T-cell (primary cell): ENCODE data around the gene NKX2-3. TPM values are rescaled to one million over a fixed set of nuclear protein-coding genes. Genes with fewer than 3 reads are reported as not detected.

ENCODE experiments used
- ATAC-seq, 4 experiments: fragments of 200-7000 bp in 3 of 4; fragments of 150-1000 bp in 1 of 4; cut with Tn5 transposase; replicated peaks in 1 of 4; 1 replicate in 3 of 4; 2 replicates in 1 of 4; pipeline ENCODE4 v1.10.0; 2021; ENCODE audit warnings: moderate library complexity in 3 of 4, mild to moderate bottlenecking in 2 of 4, moderate number of reproducible peaks in 1 of 4
- CTCF ChIA-PET, 2 donors: fragments of 300-600 bp; sonication (Branson Sonifier 250); formaldehyde crosslinking; loops; one replicate each; lab custom pipeline; 2022; ENCODE audit warnings: antibody characterized with exemption in 2 of 2; lab: Charles Lee
- POLR2A ChIA-PET, 2 donors: fragments of 300-600 bp; sonication (Branson Sonifier 250); formaldehyde crosslinking; loops; one replicate each; lab custom pipeline; 2022; ENCODE audit warnings: antibody characterized with exemption in 2 of 2; lab: Charles Lee
- DNase-seq, 35 experiments: peaks; one replicate each; pipeline versions ENCODE4 v3.0.0 to v3.0.0-alpha.2; 2013 to 2023
- H3K27ac ChIP-seq: one replicate; pipeline ENCODE4 v1.5.1; 2013; ENCODE audit warnings: low read length
- H3K27me3 ChIP-seq, 2 experiments: replicated peaks in 1 of 2; 1 replicate in 1 of 2; 2 replicates in 1 of 2; pipeline versions ENCODE4 v1.6.1 to v1.7.0; 2013; ENCODE audit warnings: low read length in 1 of 2, mixed read lengths in 1 of 2; ENCODE audit not compliant: control insufficient read depth in 2 of 2, insufficient read depth in 2 of 2; ENCODE audit errors: extremely low read depth in 1 of 2
- H3K36me3 ChIP-seq, 2 donors: 1 replicate in 1 of 2; 2 replicates in 1 of 2; pipeline versions ENCODE4 v1.6.1 to v1.7.0; 2013; ENCODE audit warnings: low read length in 1 of 2; ENCODE audit not compliant: control insufficient read depth in 2 of 2, insufficient read depth in 1 of 2; ENCODE audit errors: extremely low read depth in 1 of 2
- H3K4me1 ChIP-seq, 2 experiments: 1 replicate in 1 of 2; 2 replicates in 1 of 2; pipeline versions ENCODE4 v1.6.1 to v1.7.0; 2013; ENCODE audit warnings: low read length in 2 of 2, mixed read lengths in 1 of 2; ENCODE audit not compliant: insufficient read depth in 2 of 2, control insufficient read depth in 1 of 2; ENCODE audit errors: extremely low read depth in 1 of 2
- H3K4me3 ChIP-seq, 2 donors: 1 replicate in 1 of 2; 2 replicates in 1 of 2; pipeline versions ENCODE4 v1.5.1 to v1.7.0; 2013; ENCODE audit warnings: mild to moderate bottlenecking in 2 of 2, low read length in 1 of 2, moderate library complexity in 1 of 2; ENCODE audit not compliant: control insufficient read depth in 1 of 2; ENCODE audit errors: extremely low read depth in 1 of 2
- H3K9me3 ChIP-seq: 2 replicates; pipeline ENCODE4 v1.7.0; 2013
- H3K27ac Mint-ChIP-seq, 2 donors: one replicate each; pipeline ENCODE4 v1.8.0; 2020 to 2021; ENCODE audit warnings: mild to moderate bottlenecking in 2 of 2, mixed read lengths in 2 of 2
- H3K27me3 Mint-ChIP-seq, 2 donors: one replicate each; pipeline ENCODE4 v1.8.0; 2021 to 2022; ENCODE audit warnings: mixed read lengths in 2 of 2
- H3K36me3 Mint-ChIP-seq: one replicate; pipeline ENCODE4 v1.8.0; 2021; ENCODE audit warnings: mixed read lengths
- H3K4me1 Mint-ChIP-seq, 3 donors: one replicate each; pipeline ENCODE4 v1.8.0; 2020 to 2022; ENCODE audit warnings: mixed read lengths in 3 of 3, mild to moderate bottlenecking in 1 of 3
- H3K4me3 Mint-ChIP-seq, 3 donors: one replicate each; pipeline ENCODE4 v1.8.0; 2020 to 2022; ENCODE audit warnings: mild to moderate bottlenecking in 3 of 3, mixed read lengths in 3 of 3, moderate library complexity in 3 of 3
- H3K9me3 Mint-ChIP-seq, 3 donors: one replicate each; pipeline ENCODE4 v1.8.0; 2020 to 2022; ENCODE audit warnings: mixed read lengths in 3 of 3
- WGBS: methylation state at CpG from one replicate; pipeline ENCODE4 v1.1.5; 2013; ENCODE audit warnings: missing lambda C conversion rate; ENCODE audit not compliant: insufficient coverage; 5-methylcytosine and 5-hydroxymethylcytosine counted together
- total RNA-seq, 35 experiments: library from RNA in 6 of 35; stranded (reverse) in 6 of 35; fragments of 120-200 nt in 1 of 35; gene quantifications; one replicate each; pipeline versions ENCODE4 v1.2.1 to v1.2.4 and lab custom pipeline; 2013 to 2026

Gene NKX2-3
- total RNA-seq, 5 donors from 2014 or later (not counting 1 experiment from before 2014, with no cell fraction given): 0.15 TPM; not detected in 4

- Mint-ChIP-seq H3K27me3 (peaks cover 55 to 78% of the 10 kb centered on the region in 2 donors), H3K4me3 (no peak overlapping the region), H3K9me3 (no peaks in the 10 kb centered on the region), H3K4me1 (peaks cover 15 to 38% (median 25%) of the 10 kb centered on the region in 3 donors), H3K27ac (no peak overlapping the region), H3K36me3 (no peaks in the 10 kb centered on the region)
- H3K27me3 ChIP-seq: peaks cover 10 to 73% of the 10 kb centered on the region in 2 experiments
- H3K9me3 ChIP-seq: no peaks in the 10 kb centered on the region
- CTCF ChIA-PET: no interaction called here
- H3K4me3 ChIP-seq: no peak overlapping the region
- no peak overlapping the region for H3K27ac ChIP-seq
- ATAC-seq (no peak), DNase-seq (no peak)
- peaks cover 0 to 25% of the 10 kb centered on the region in 2 experiments for H3K4me1 ChIP-seq
- 96% methylated on average over 4 of the region's 6 CpGs for WGBS
- POLR2A ChIA-PET: no interaction called here
- H3K36me3 ChIP-seq: no peaks in the 10 kb centered on the region
These were observed 6.4 kb downstream of the NKX2-3 start for GRCh38 chr10:99539120-99539519.

- ATAC-seq (no peak), DNase-seq (no peak)
- Histone ChIP-seq H3K27ac (no peak overlapping the region), H3K4me1 (peaks cover 0 to 22% of the 10 kb centered on the region in 2 experiments), H3K4me3 (no peak overlapping the region), H3K36me3 (no peaks in the 10 kb centered on the region), H3K9me3 (no peaks in the 10 kb centered on the region), H3K27me3 (peaks cover 10 to 66% of the 10 kb centered on the region in 2 experiments)
- WGBS: no CpG with 5 or more reads among the region's 1 CpG
- no peaks in the 10 kb centered on the region for H3K36me3 Mint-ChIP-seq
- no peak overlapping the region for H3K27ac Mint-ChIP-seq
- H3K4me1 Mint-ChIP-seq: peaks cover 8 to 31% (median 18%) of the 10 kb centered on the region in 3 donors
- peaks cover 52 to 76% of the 10 kb centered on the region in 2 donors for H3K27me3 Mint-ChIP-seq
- H3K4me3 Mint-ChIP-seq: peak overlapping the region in 1 of 3 donors; percentile 26
- ChIA-PET POLR2A (no interaction called here), CTCF (no interaction called here)
- H3K9me3 Mint-ChIP-seq: no peaks in the 10 kb centered on the region
These were observed 7.1 kb downstream of the NKX2-3 start for GRCh38 chr10:99539820-99540219.

DNA sequence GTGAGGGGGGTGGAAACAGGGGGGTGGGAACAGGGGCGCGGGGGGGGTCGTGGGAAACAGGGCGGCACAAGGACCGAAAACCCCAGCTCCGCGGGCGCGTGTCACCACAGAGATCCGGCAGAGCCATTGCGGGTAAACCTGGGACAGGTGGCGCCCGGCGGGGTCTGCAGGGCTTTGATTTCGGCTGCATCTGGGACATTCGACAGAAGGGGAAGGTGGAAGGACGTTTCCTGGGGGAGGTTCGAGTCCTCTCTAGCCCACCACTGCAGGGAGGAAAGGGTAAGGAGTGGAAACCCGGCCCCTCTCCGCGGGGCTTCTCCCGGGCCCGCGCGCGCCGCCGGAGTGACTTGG, 7.5 kb downstream of the NKX2-3 start:
- ChIA-PET POLR2A (no interaction called here), CTCF (no interaction called here)
- peaks cover 7 to 28% (median 16%) of the 10 kb centered on the region in 3 donors for H3K4me1 Mint-ChIP-seq
- H3K27me3 Mint-ChIP-seq: peaks cover 56 to 78% of the 10 kb centered on the region in 2 donors
- H3K4me3 Mint-ChIP-seq: peak overlapping the region in 2 of 3 donors; percentile 26 to 28
- no peaks in the 10 kb centered on the region for H3K36me3 Mint-ChIP-seq
- no peaks in the 10 kb centered on the region for H3K9me3 Mint-ChIP-seq
- Histone ChIP-seq H3K4me3 (no peak overlapping the region), H3K36me3 (no peaks in the 10 kb centered on the region), H3K9me3 (no peaks in the 10 kb centered on the region), H3K4me1 (peaks cover 0 to 19% of the 10 kb centered on the region in 2 experiments), H3K27ac (no peak overlapping the region), H3K27me3 (peaks cover 10 to 67% of the 10 kb centered on the region in 2 experiments)
- 1% methylated on average over 18 of the region's 28 CpGs for WGBS
- DNase-seq (no peak), ATAC-seq (no peak)
- H3K27ac Mint-ChIP-seq: no peak overlapping the region

GRCh38 chr10:99540657-99541531, 8.2 kb downstream of the NKX2-3 start:
- no peaks in the 10 kb centered on the region for H3K9me3 ChIP-seq
- H3K4me3 ChIP-seq: no peak overlapping the region
- no peak overlapping the region for H3K27ac ChIP-seq
- Mint-ChIP-seq H3K27ac (no peak overlapping the region), H3K27me3 (peaks cover 59 to 79% of the 10 kb centered on the region in 2 donors), H3K36me3 (no peaks in the 10 kb centered on the region), H3K9me3 (no peaks in the 10 kb centered on the region), H3K4me1 (peaks cover 7 to 26% (median 13%) of the 10 kb centered on the region in 3 donors), H3K4me3 (peak overlapping the region in 1 of 3 donors; percentile 26)
- DNase-seq (no peak), ATAC-seq (no peak)
- H3K36me3 ChIP-seq: no peaks in the 10 kb centered on the region
- peaks cover 10 to 64% of the 10 kb centered on the region in 2 experiments for H3K27me3 ChIP-seq
- peaks cover 0 to 15% of the 10 kb centered on the region in 2 experiments for H3K4me1 ChIP-seq
- ChIA-PET CTCF (interaction anchor here (0.6 to 0.8 kb wide), 2 partner anchors 33 to 131 kb away, joined by 3 to 4 read pairs; no protein-coding TSS in a partner anchor), POLR2A (no interaction called here)
- WGBS: 4% methylated on average over 39 of the region's 49 CpGs

DNA sequence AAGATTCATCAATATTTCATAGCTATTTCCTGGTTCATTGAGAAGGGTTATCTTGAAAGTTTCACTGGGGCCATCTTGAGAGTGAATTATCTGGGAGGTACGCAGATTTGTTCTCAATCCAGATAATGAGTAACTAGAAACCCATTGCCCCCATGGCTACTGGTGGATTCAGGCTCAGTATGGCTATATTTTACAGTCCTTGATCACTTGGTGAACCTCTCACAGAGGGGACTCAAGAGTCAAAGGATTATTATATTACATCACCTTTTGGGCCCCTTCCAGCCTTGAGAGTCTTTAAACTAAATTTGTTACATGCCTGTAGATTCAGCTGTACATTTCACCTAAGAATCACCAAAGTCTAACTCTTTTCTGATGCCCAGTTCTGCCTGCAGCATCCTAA, 11.6 kb downstream of the NKX2-3 start:
- Mint-ChIP-seq H3K27ac (no peak overlapping the region), H3K9me3 (no peaks in the 10 kb centered on the region), H3K4me3 (no peak overlapping the region), H3K36me3 (no peaks in the 10 kb centered on the region), H3K27me3 (peaks cover 49 to 62% of the 10 kb centered on the region in 2 donors), H3K4me1 (peaks cover 0 to 12% (median 2%) of the 10 kb centered on the region in 3 donors)
- no peak for ATAC-seq
- H3K4me3 ChIP-seq: no peak overlapping the region
- POLR2A ChIA-PET: no interaction called here
- CTCF ChIA-PET: interaction anchor here in 1 of 2 donors (0.5 kb wide), 1 partner anchor 16 kb away, joined by 6 read pairs; no protein-coding TSS in a partner anchor
- no peak for DNase-seq
- H3K9me3 ChIP-seq: no peaks in the 10 kb centered on the region
- H3K36me3 ChIP-seq: no peaks in the 10 kb centered on the region
- H3K4me1 ChIP-seq: peaks cover 0 to 5% of the 10 kb centered on the region in 2 experiments
- no CpG with 5 or more reads among the region's 1 CpG for WGBS
- peaks cover 10 to 37% of the 10 kb centered on the region in 2 experiments for H3K27me3 ChIP-seq
- H3K27ac ChIP-seq: no peak overlapping the region

DNA sequence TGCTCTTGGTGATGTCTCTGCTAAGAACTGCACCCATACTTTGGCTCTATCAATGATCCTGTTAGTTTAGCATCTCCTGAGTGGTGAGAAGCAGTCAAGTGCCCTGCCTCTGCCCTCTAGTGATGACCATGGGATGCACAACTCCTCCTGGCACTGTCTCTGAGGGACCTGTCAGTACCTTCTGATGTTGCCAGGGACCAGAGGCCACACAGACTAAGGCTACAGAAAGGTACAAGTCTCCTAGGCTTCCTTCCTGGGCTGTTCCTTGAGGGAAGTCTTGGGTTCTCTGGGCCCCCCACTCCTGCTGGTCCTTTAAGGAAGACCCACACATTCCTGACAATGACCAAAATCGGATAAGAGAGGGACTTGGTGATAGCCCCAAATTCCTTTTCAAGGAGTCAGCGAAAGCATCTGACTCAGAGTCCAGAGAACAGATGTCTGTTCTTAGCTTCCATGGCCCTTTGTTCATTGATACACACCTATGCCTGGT, 15.3 kb downstream of the NKX2-3 start:
- Mint-ChIP-seq H3K9me3 (no peaks in the 10 kb centered on the region), H3K27ac (no peak overlapping the region), H3K4me1 (no peaks in the 10 kb centered on the region), H3K36me3 (no peaks in the 10 kb centered on the region), H3K27me3 (peaks cover 42 to 45% of the 10 kb centered on the region in 2 donors), H3K4me3 (no peak overlapping the region)
- Histone ChIP-seq H3K36me3 (no peaks in the 10 kb centered on the region), H3K27ac (no peak overlapping the region), H3K27me3 (peaks cover 0 to 26% of the 10 kb centered on the region in 2 experiments), H3K9me3 (no peaks in the 10 kb centered on the region), H3K4me1 (no peaks in the 10 kb centered on the region), H3K4me3 (no peak overlapping the region)
- no peak for ATAC-seq
- peak in 1 of 35 experiments; percentile 17 for DNase-seq
- POLR2A ChIA-PET: no interaction called here
- CTCF ChIA-PET: interaction anchor here in 1 of 2 donors (0.8 kb wide), 1 partner anchor 18 kb away, joined by 4 read pairs; no protein-coding TSS in a partner anchor
- WGBS: no CpG with 5 or more reads among the region's 2 CpGs
